GM21576 (cell line): Measurements from ENCODE around the gene FAF1.

ENCODE experiments used
- ATAC-seq: cut with Tn5 transposase; IDR thresholded peaks from one replicate; pipeline ENCODE4 v1.9.1; 2021; ENCODE audit warnings: mild to moderate bottlenecking, moderate library complexity; ENCODE audit not compliant: unreplicated experiment

Gene FAF1

GRCh38 chr1:50521703-50522102 is 438.4 kb downstream of the FAF1 start:
- ATAC-seq, result no peak

DNA sequence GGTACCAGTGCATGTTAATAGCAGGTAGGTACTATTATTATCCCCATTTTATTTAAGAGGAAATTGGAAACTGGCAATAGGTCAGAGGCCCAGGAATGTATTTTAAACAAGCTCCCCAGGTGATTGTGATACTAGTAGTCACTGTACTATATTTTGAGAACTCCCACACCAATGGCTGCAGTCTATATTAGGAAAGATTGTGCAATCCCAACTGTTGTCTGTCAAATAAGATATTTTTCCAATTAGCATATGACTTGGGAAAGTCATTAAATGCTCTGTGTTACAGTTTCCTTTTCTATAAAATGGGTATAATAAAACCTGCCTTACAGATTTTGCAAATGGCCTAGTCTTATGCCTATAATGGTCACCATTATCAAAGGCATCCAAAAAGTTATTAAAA is 442.6 kb downstream of the FAF1 start:
- ATAC-seq, result no peak

- ATAC-seq, result no peak
Measured at GRCh38 chr1:50516056-50516455, 444.0 kb downstream of the FAF1 start.

DNA sequence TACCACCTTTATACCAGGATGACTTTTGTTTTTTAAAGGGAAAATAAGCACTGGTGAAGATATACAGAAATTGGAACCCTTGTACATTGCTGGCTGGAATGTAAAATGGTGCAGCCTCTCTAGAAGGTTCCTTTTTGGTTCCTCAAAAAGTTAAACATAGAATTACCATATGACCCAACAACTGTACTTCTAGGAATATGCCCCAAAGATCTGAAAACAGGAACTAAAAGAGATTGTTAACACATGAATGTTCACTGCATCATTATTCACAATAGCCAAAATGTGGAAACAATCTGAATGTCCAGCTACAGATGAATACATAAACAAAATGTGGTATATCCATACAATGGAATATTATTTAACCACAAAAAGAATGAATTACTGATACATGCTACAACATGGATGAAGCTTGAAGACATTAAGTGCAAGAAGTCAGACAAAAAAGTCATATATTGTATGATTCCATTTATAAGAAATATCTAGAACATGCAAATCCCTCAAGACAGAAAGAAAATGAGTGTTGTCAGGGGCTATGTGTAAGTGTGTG is 452.0 kb downstream of the FAF1 start:
- no peak for ATAC-seq

- no peak for ATAC-seq
Measured at GRCh38 chr1:50505427-50505826, 454.6 kb downstream of the FAF1 start.

DNA sequence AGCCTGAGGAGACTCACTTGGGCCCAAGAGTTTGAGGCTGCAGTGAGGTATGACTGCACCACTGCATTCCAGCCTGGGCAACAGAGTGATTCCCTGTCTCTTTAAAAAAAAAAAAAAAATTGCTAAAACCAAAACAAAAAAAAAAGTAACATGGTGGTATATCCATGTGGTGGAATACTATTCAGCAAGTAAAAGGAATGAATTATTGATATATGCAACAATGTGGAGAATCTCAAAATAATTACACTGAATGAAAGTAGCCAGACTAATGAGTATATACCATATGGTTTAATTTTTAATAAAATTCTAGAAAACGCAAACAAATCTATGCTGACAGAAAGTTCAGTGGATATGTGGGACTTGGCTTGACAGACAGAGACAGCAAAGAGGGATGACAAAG is 456.6 kb downstream of the FAF1 start:
- ATAC-seq, result no peak

DNA sequence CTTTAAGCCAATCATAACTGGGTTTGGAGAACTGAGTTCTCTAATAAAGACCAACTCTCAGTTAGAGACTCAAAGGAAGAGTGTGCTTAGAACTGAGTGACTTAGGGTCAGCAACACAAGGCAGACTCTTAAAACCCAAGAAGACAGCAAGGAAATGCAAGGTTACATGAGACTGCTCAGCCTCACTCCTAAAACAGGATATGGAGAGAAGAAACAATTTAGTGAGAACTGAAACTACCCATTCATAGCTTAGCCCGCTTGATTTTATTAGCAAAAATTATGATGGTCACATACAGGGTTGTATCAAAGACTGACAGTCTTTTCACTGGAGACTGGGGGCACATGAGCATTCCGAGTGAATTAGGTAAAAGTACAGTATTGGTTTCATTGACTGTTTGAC is 457.9 kb downstream of the FAF1 start:
- peak; percentile 49 for ATAC-seq

- ATAC-seq, result no peak
Measured at GRCh38 chr1:50497007-50497406, 463.1 kb downstream of the FAF1 start.

GRCh38 chr1:50493710-50494109 is 466.4 kb downstream of the FAF1 start:
- ATAC-seq, result no peak

DNA sequence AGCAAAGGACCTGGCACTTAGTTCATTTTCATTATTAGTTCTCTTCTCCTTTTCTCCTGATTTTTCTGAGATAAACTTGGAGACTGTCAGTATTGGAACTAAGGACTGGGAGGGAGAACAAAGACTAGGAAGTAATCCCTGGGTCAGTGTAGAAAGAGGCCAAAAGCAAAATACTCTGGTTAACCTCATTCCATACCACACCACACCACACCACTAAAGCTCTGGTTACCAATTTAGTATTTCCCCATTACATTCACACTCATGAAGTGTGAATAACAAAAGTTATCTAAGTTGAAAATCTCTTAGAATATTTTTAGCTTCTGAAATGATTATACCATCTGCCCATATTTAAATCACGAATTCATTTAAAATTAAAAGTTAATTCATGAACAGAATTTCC is 467.9 kb downstream of the FAF1 start:
- ATAC-seq, result no peak

DNA sequence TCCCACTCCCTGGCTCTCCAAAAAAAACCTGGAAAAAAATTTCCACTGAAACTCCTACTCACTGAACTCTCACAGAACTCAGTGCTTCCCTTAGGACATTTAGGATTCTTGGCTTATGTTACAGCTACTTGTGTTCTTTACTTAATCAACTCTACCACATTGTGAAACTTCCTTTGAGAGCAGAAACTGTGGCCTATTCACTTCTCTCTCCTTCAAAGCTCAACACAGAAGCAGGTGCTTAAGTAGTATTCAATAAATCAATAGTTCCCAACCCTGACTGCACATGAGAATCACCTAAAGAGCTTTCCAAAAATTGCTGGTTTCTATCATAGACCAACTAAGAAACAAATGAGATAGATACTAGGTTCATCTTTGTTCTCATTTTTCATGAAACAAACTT is 468.9 kb downstream of the FAF1 start:
- ATAC-seq, result no peak

GRCh38 chr1:50490640-50491039 is 469.4 kb downstream of the FAF1 start:
- no peak for ATAC-seq

DNA sequence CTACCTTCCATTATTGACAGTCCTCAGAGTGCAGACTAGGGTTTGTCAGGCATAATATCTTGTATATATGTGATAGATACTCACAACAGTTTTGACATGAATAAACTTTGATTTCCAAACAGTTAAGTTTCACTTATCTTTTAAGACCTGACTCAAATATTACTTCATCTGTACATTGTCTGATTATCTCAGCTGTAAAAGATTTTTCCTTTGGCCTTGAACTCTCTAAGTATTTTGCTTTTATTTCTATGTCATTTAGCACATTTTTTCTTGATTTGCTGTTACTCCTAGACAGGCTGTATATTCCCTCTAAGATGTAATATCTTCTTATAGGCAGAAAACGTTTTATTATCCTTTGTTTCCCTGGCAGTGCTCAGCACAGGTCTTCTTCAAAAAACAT is 471.2 kb downstream of the FAF1 start:
- ATAC-seq, result no peak

- no peak for ATAC-seq
Measured at GRCh38 chr1:50488356-50488755, 471.7 kb downstream of the FAF1 start.

DNA sequence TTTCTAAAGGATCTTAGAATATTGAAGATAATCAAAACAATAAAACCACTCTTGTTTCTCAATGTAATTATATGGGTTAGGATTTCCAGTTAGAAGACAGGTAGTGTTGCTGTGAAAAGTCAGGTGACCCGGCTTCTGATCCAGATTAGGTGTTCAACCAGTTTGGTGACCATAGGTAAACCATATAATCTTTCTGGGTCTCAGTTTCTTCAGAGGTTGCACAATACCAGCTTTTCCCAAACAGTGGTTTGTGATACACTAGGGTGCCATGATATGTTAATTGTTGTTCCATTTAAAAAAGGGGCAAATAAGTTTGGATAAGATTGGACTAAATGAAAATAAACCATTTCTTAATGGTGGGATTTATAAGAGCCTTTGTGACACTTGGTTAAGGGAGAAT is 472.3 kb downstream of the FAF1 start:
- no peak for ATAC-seq

DNA sequence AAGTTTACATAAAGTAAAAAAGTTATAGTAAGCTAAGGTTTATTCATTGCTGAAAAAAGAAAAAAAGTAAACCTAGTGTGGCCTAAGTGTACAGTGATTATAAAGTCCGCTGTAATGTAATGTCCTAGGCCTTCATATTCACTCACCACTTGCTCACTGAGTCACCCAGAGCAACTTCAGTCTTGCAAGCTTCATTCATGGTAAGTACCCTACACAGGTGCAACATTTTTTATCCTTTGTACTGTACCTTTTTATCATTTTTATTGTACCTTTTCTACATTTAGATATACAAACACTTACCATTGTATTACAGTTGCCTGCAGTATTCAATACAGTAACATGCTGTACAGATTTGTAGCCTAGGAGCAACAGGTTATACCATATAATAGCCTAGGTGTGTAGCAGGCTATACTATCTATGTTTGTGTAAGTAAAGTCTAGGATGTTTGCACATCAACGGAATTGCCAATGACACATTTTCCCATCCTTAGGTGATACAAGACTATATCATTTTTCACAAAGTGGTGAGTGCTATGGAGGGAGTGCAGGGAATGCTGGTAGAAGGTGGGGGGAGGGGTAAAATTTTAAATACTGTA is 478.8 kb downstream of the FAF1 start:
- ATAC-seq, result no peak

DNA sequence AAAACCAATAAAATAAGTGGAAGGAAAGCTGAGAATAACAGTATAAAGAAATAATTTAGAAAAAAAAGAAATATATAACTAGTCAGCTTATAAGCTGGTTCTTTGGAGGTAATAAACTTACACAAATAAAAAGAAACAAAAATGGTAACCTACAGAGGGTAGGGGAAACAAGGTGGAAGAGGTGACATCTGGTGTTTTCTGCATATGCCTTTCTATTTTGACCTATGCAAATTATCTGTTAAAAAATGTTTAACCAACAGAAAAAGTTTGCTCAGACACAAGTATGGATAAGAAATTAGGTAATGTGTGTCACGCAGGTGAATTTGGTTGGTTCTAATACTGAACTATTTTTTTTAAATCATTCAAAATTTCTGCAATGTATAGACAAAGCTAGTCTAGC is 483.3 kb downstream of the FAF1 start:
- ATAC-seq, result peak; percentile 66

DNA sequence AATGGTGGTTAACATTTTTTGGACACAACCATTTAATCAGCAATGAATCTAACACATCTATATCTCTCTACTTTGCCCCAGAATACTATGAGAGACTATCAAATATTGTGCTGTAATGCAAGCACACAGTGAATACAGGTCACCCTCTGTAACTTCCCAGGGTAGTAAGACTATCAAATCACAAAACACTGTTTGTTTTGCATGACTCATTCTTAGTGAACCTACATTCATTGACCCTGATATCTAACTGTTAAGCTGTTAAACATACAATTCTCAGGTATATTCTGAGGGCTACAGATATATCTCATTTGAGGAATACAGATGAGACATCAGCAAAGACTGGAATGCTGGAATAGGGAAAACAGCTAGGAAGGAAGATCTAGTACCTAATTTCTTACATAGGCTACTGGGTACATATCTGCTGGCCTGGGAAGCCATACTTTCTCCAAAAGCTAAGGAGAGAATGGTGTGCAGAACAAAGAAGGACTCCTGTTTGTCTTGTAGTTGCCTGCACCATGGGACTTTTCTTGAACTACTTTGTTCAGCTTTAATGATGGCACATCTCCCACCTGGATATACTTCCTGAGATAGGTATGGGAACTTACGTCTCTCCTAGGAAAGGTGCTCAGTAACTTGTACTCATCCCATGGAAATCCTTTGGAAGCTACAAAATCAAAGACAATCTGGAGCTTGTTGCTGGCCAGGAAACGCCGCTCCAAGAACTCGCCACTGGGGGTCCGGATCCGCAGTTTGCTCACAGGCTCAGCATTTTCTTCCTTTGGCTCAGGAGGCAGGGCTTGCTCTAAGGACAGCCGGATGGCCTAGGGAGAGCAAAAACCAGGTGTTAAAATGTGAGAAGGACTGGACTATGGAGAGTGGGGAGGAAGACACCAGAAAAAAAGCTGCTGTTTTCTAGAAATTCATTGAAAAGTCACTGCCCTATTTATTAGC is 484.9 kb downstream of the FAF1 start:
- ATAC-seq, result no peak

DNA sequence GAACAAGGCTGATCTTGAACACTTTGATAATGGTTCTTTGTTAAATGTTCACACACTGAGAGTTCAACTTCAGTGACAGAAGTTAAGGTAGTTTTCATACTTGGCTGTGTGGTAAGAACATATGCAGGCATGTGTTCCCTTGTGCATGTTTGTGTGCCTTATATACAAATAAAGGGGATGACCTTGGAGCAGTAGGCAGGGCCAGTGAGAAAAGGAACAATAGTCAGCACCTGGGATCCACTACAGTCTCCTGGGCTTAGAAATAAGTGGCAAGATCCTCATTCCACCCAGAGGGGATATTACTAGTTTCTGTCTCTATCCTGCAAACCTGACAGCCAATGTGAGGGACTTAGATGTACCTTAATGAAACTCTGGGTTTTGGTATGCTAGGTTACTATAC is 486.6 kb downstream of the FAF1 start:
- no peak for ATAC-seq

GRCh38 chr1:50471967-50472366 is 488.1 kb downstream of the FAF1 start:
- no peak for ATAC-seq

DNA sequence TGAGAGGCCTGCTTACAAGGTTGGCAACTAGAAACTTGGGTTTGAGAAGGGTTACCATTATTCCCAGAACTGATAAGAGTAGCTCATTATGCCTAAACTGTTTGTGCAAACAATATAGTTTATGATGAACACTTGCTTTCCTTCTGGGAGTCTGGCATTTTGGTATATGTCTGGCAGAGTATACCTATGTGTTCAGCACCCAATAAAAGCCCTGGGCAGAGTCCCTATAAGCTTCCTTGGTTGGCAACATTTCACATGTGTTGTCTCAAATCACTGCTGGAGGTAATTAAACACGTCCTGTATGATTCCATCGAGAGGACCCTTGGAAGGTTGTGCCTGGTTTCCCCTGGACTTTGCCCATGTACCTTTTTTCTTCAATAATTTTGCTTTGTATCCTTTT is 497.1 kb downstream of the FAF1 start:
- no peak for ATAC-seq

- ATAC-seq, result no peak
Measured at GRCh38 chr1:50458507-50458906, 501.6 kb downstream of the FAF1 start.
